Kidney epithelial cell (primary cell): ENCODE data around the gene XXYLT1. TPM values are rescaled to one million over a fixed set of nuclear protein-coding genes. Genes with fewer than 3 reads are reported as not detected.

Experiments
- DNase-seq: peaks from one replicate; pipeline ENCODE4 v3.0.0-alpha.2; 2010; ENCODE audit warnings: low read depth
- H3K27me3 ChIP-seq: 2 replicates; pipeline ENCODE4 v1.6.0; 2011; ENCODE audit warnings: low read length; ENCODE audit not compliant: control insufficient read depth, insufficient read depth
- H3K36me3 ChIP-seq: 2 replicates; pipeline ENCODE4 v1.5.1; 2011; ENCODE audit warnings: low read length; ENCODE audit not compliant: control insufficient read depth, insufficient read depth
- H3K4me3 ChIP-seq: 2 replicates; pipeline ENCODE4 v1.5.1; 2011; ENCODE audit warnings: low read depth, mild to moderate bottlenecking, control low read depth, low read length
- CTCF ChIP-seq: IDR thresholded peaks from 2 replicates; pipeline ENCODE4 v1.5.1; 2011; ENCODE audit warnings: mild to moderate bottlenecking, moderate library complexity, low read length, control low read depth, inconsistent platforms; ENCODE audit not compliant: insufficient read depth, poor library complexity, severe bottlenecking
- total RNA-seq: library from RNA; depleted of rRNA; stranded (reverse); fragments of >200 nt; gene quantifications from 2 replicates; pipeline ENCODE4 v1.2.3, GENCODE V29; 2015

The XXYLT1 gene
- total RNA-seq, 1 donor from 2014 or later = 18.7 TPM

GRCh38 chr3:195227871-195228270 is 43.1 kb downstream of the XXYLT1 start:
- no peak overlapping the region for H3K4me3 ChIP-seq
- no peaks in the 10 kb centered on the region for H3K27me3 ChIP-seq
- TF ChIP-seq CTCF = no peak
- no peaks in the 10 kb centered on the region for H3K36me3 ChIP-seq
- DNase-seq = no peak

GRCh38 chr3:195226900-195227447 is 44.0 kb downstream of the XXYLT1 start:
- DNase-seq = no peak
- TF ChIP-seq CTCF = peak; percentile 16

GRCh38 chr3:195226445-195226844 is 44.5 kb downstream of the XXYLT1 start:
- no peak for DNase-seq
- Histone ChIP-seq H3K4me3 (no peak overlapping the region), H3K36me3 (no peaks in the 10 kb centered on the region), H3K27me3 (no peaks in the 10 kb centered on the region)
- TF ChIP-seq CTCF = no peak

More at GRCh38 chr3:195226900-195227447, 44.0 kb downstream of the XXYLT1 start:
- no peaks in the 10 kb centered on the region for H3K27me3 ChIP-seq
- H3K4me3 ChIP-seq = no peak overlapping the region
- H3K36me3 ChIP-seq = no peaks in the 10 kb centered on the region

GRCh38 chr3:195224980-195225580 is 45.9 kb downstream of the XXYLT1 start:
- no peaks in the 10 kb centered on the region for H3K27me3 ChIP-seq

GRCh38 chr3:195224156-195224979 is 46.6 kb downstream of the XXYLT1 start:
- Histone ChIP-seq H3K27me3 (no peaks in the 10 kb centered on the region), H3K36me3 (no peaks in the 10 kb centered on the region), H3K4me3 (no peak overlapping the region)
- no peak for DNase-seq
- no peak for TF ChIP-seq CTCF

More at GRCh38 chr3:195224980-195225580, 45.9 kb downstream of the XXYLT1 start:
- no peak for DNase-seq
- Histone ChIP-seq H3K36me3 (no peaks in the 10 kb centered on the region), H3K4me3 (no peak overlapping the region)
- no peak for TF ChIP-seq CTCF
